ENCODE results near the gene SLC32A1.
A peak's percentile ranks its signal among the peaks of the same experiment; 100 is the strongest.

The SLC32A1 gene

DNA sequence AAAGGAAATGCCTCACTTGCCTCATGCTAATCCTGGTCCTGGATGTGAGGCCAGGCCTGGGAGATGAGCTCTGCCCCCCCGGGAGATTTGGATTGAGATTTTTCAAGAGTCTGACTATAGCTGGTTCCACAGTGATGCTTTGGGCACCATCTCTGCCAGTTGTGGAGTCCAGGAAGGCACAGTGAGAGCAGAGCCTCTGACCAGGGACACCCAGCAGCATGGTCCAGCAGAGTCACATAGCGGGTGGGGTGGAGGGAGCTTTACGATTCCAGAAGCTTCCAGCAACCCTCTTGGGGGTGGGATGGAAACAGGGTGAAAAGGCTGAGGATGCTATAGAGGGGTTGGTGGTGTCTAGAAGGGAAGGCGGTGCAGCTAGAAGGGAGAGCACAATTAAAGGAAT is 8.7 kb downstream of the SLC32A1 start:
- ChIA-PET CTCF (interaction anchor here (1.0 to 2.8 kb wide), 8 partner anchors 13 to 98 kb away, joined by 3 to 11 read pairs (median 4); no protein-coding TSS in a partner anchor), POLR2A (no interaction called here)
- no peak for DNase-seq (ENCODE audit: extremely low spot score)
- TF ChIP-seq CTCF (IDR thresholded peaks at IDR 0.05; ENCODE audit: control extremely low read depth, extremely low read depth, low read depth, missing control alignments): no peak

DNA sequence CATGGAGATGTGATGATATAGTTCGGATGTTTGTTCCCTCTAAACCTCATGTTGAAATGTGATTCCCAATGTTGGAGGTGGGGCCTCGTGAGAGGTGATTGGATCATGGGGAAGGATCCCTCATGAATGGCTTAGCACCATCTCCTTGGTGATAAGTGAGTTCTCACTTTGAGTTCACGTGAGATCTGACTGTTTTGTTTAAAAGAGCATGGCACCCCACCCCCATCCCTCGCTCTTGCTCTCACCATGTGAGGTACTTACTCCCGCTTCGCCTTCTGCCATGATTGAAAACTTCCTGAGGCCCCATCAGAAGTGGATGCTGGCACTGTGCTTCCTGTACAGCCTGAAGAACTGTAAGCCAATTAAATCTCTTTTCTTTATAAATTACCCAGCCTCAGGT is 10.9 kb downstream of the SLC32A1 start:
- no peak for TF ChIP-seq CTCF (IDR thresholded peaks at IDR 0.05; ENCODE audit: control extremely low read depth, extremely low read depth, low read depth, missing control alignments)
- ChIA-PET POLR2A (no interaction called here), CTCF (interaction anchor here (1.5 kb wide), 1 partner anchor 10 kb away, joined by 3 read pairs; no protein-coding TSS in a partner anchor)
- DNase-seq (ENCODE audit: extremely low spot score): no peak

DNA sequence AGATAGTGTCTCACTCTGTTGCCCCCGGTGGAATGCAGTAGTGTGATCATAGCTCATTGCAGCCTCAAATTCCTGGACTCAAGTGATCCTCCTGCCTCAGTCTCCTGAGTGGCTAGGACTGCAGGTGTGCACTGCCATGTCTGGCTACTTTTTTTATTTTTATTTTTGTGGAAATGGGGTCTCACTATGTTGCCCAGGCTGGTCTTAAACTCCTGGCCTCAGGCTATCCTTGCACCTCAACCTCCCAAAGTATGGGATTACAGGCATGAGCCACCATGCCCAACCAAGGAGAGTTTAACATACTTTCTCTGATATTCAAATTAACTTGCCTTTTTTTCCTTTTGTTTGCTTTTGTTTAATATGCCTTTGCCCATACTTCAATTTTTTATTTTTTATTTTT is 13.6 kb downstream of the SLC32A1 start:
- POLR2A ChIA-PET: no interaction called here
- TF ChIP-seq CTCF (IDR thresholded peaks at IDR 0.05; ENCODE audit: control extremely low read depth, extremely low read depth, low read depth, missing control alignments): no peak
- CTCF ChIA-PET: interaction anchor here (0.7 to 1.2 kb wide), 2 partner anchors 14 to 155 kb away, joined by 3 read pairs; no protein-coding TSS in a partner anchor
- DNase-seq (ENCODE audit: extremely low spot score): no peak

- ChIA-PET CTCF (interaction anchor here (2.7 kb wide), 1 partner anchor 15 kb away, joined by 10 read pairs; no protein-coding TSS in a partner anchor), POLR2A (no interaction called here)
- TF ChIP-seq CTCF (IDR thresholded peaks at IDR 0.05; ENCODE audit: control extremely low read depth, extremely low read depth, low read depth, missing control alignments): no peak
- no peak for DNase-seq (ENCODE audit: extremely low spot score)
Observed at GRCh38 chr20:38745757-38746156, 21.5 kb downstream of the SLC32A1 start.

DNA sequence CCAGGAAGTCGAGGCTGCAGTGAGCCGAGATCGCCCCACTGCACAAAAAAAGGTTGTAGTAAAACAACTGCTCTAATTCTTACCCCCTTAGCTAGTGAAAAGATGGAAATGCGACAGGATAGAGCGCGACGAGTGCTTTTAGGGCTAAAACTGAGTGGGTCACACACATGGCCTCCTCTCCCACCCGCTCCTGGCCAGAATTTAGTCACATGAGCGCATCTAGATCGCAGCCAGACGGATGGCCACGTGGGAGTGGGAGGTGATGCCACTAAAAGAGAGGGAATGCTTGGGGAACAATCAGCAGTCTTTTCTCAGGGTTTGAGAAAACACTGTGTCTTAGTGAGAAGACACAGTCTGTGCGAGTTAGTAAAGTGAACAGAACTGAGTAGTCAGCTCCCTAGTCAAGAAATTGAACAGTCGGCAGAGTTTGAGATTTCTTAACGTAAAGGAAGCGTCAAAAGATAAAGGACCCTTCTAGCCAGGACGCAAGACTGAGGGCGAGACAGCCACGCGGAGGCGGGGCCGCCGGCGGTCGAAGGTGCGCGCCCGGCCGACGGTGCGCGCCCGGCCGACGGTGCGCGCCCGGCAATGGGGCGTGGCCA is 23.3 kb downstream of the SLC32A1 start:
- ChIA-PET CTCF (interaction anchor here (1.3 to 5.9 kb wide), 4 partner anchors 14 to 98 kb away, joined by 5 to 32 read pairs (median 10); partner anchors contain the start of gene SLC32A1), POLR2A (no interaction called here)
- TF ChIP-seq CTCF (IDR thresholded peaks at IDR 0.05; ENCODE audit: control extremely low read depth, extremely low read depth, low read depth, missing control alignments): no peak
- DNase-seq (ENCODE audit: extremely low spot score): no peak

- peak; percentile 99 for DNase-seq (ENCODE audit: extremely low spot score)
- ChIA-PET POLR2A (no interaction called here), CTCF (interaction anchor here (1.3 to 5.9 kb wide), 5 partner anchors 14 to 101 kb away, joined by 5 to 32 read pairs (median 6); partner anchors contain the start of gene SLC32A1)
- no peak for TF ChIP-seq CTCF (IDR thresholded peaks at IDR 0.05; ENCODE audit: control extremely low read depth, extremely low read depth, low read depth, missing control alignments)
Observed at GRCh38 chr20:38748097-38748860, 24.0 kb downstream of the SLC32A1 start, which contains the start of gene ACTR5. TSS of gene ACTR5 (plus strand) at chr20:38748460. CDS start at chr20:38748479, 19 bp downstream.

All from GM10248 (cell line).